ENCODE results near the gene TRIOBP. TPM values are rescaled to one million over a fixed set of nuclear protein-coding genes. Genes with fewer than 3 reads are reported as not detected.

The TRIOBP gene
- total RNA-seq, 1 donor from 2014 or later: 75.1 TPM

- no peak overlapping the region for H3K4me3 ChIP-seq (ENCODE audit: low read depth, low read length)
- DNase-seq (ENCODE audit: low read depth): no peak
- TF ChIP-seq CTCF (conservative IDR thresholded peaks at IDR 0.05; ENCODE audit: low read depth, low read length): no peak
These were observed 28.8 kb downstream of the TRIOBP start for GRCh38 chr22:37725551-37726240.

GRCh38 chr22:37726241-37726887 lies 29.5 kb downstream of the TRIOBP start:
- H3K4me3 ChIP-seq (ENCODE audit: low read depth, low read length): no peak overlapping the region
- DNase-seq (ENCODE audit: low read depth): no peak
- peak; percentile 43 for TF ChIP-seq CTCF (conservative IDR thresholded peaks at IDR 0.05; ENCODE audit: low read depth, low read length)

GRCh38 chr22:37728620-37729019 lies 31.8 kb downstream of the TRIOBP start:
- TF ChIP-seq CTCF (conservative IDR thresholded peaks at IDR 0.05; ENCODE audit: low read depth, low read length): no peak
- H3K4me3 ChIP-seq (ENCODE audit: low read depth, low read length): no peak overlapping the region
- DNase-seq (ENCODE audit: low read depth): no peak

- no peak for DNase-seq (ENCODE audit: low read depth)
- peak; percentile 41 for TF ChIP-seq CTCF (conservative IDR thresholded peaks at IDR 0.05; ENCODE audit: low read depth, low read length)
These were observed 35.1 kb downstream of the TRIOBP start for GRCh38 chr22:37731804-37732471.

GRCh38 chr22:37732699-37733607 lies 36.1 kb downstream of the TRIOBP start:
- TF ChIP-seq CTCF (conservative IDR thresholded peaks at IDR 0.05; ENCODE audit: low read depth, low read length): no peak
- H3K4me3 ChIP-seq (ENCODE audit: low read depth, low read length): no peak overlapping the region
- DNase-seq (ENCODE audit: low read depth): no peak

More at GRCh38 chr22:37731804-37732471, 35.1 kb downstream of the TRIOBP start:
- no peak overlapping the region for H3K4me3 ChIP-seq (ENCODE audit: low read depth, low read length)

- no peak for TF ChIP-seq CTCF (conservative IDR thresholded peaks at IDR 0.05; ENCODE audit: low read depth, low read length)
- no peak overlapping the region for H3K4me3 ChIP-seq (ENCODE audit: low read depth, low read length)
- no peak for DNase-seq (ENCODE audit: low read depth)
These were observed 37.0 kb downstream of the TRIOBP start for GRCh38 chr22:37733625-37734401.

Data from epithelial cell of proximal tubule (primary cell).